ENCODE results near the gene GPR176.

DNA sequence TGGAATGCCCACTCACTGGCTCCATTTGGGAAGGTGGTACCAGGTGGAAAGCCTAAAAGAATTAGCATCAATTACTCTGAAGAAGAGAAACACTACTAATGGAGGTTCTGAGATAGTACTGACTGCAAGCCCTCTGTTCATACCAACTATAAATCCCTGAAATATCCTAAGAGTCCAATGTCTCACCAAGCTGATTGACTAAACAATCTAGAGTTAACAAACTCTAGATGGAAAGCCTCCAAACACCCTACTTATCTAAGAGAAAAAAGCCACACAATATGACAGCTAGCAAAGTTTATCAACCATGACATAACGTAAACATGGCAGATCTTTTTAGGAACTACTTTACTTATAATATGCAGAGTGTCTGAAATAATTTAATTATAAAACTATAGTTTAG lies 59.2 kb downstream of the GPR176 start:
- TF ChIP-seq, protein P1, sequence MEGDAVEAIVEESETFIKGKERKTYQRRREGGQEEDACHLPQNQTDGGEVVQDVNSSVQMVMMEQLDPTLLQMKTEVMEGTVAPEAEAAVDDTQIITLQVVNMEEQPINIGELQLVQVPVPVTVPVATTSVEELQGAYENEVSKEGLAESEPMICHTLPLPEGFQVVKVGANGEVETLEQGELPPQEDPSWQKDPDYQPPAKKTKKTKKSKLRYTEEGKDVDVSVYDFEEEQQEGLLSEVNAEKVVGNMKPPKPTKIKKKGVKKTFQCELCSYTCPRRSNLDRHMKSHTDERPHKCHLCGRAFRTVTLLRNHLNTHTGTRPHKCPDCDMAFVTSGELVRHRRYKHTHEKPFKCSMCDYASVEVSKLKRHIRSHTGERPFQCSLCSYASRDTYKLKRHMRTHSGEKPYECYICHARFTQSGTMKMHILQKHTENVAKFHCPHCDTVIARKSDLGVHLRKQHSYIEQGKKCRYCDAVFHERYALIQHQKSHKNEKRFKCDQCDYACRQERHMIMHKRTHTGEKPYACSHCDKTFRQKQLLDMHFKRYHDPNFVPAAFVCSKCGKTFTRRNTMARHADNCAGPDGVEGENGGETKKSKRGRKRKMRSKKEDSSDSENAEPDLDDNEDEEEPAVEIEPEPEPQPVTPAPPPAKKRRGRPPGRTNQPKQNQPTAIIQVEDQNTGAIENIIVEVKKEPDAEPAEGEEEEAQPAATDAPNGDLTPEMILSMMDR (IDR thresholded peaks at IDR 0.05; ENCODE audit: poor library complexity): no peak
- TF ChIP-seq EZH2 (IDR thresholded peaks at IDR 0.05; ENCODE audit: borderline replicate concordance) (no peak), EZH2phosphoT487 (IDR thresholded peaks at IDR 0.05; ENCODE audit: low read depth, severe bottlenecking, unreplicated experiment) (no peak)
